ENCODE data around the gene CRCP.
"Not testable (repeated sequence)": the region's sequence is repeated elsewhere in the genome, so short reads cannot be mapped to it uniquely, and the experiment has no call there.

CRCP gene

GRCh38 chr7:66170309-66171231 is 55.9 kb downstream of the CRCP start:
- Histone ChIP-seq H3K9me3 (ENCODE audit: low read length) (no peaks in the 10 kb centered on the region), H3K4me1 (ENCODE audit: insufficient read depth, low read length, severe bottlenecking) (no peaks in the 10 kb centered on the region), H3K36me3 (ENCODE audit: insufficient read depth, low read length) (no peaks in the 10 kb centered on the region), H2AFZ (ENCODE audit: low read length) (no peak overlapping the region), H3K9me2 (ENCODE audit: low read depth, low read length) (no peaks in the 10 kb centered on the region), H3K4me2 (ENCODE audit: low read length) (no peak overlapping the region), H3K27ac (ENCODE audit: low read depth, low read length, poor library complexity, severe bottlenecking) (no peak overlapping the region), H3F3A (ENCODE audit: insufficient read depth, low read length) (no peaks in the 10 kb centered on the region), H3K9ac (ENCODE audit: low read length) (no peak overlapping the region), H3K79me2 (ENCODE audit: insufficient read depth, low read length) (no peaks in the 10 kb centered on the region), H4K20me1 (ENCODE audit: insufficient read depth, low read length) (no peaks in the 10 kb centered on the region), H3K27me3 (ENCODE audit: insufficient read depth, low read length) (no peaks in the 10 kb centered on the region), H3K4me3 (ENCODE audit: low read depth, low read length, poor library complexity, severe bottlenecking) (no peak overlapping the region)
- TF ChIP-seq CTCF (IDR thresholded peaks at IDR 0.05; ENCODE audit: low read length): no peak
- no peak for TF ChIP-seq EZH2 (IDR thresholded peaks at IDR 0.05; ENCODE audit: borderline replicate concordance, low read length)

GRCh38 chr7:66172536-66173401 is 58.1 kb downstream of the CRCP start:
- not testable (repeated sequence) for H3F3A ChIP-seq (ENCODE audit: insufficient read depth, low read length); H3K9me3 ChIP-seq (ENCODE audit: low read length); H4K20me1 ChIP-seq (ENCODE audit: insufficient read depth, low read length); H2AFZ ChIP-seq (ENCODE audit: low read length); H3K4me3 ChIP-seq (ENCODE audit: low read depth, low read length, poor library complexity, severe bottlenecking); H3K9ac ChIP-seq (ENCODE audit: low read length); H3K27me3 ChIP-seq (ENCODE audit: insufficient read depth, low read length); H3K79me2 ChIP-seq (ENCODE audit: insufficient read depth, low read length); H3K9me2 ChIP-seq (ENCODE audit: low read depth, low read length); H3K4me2 ChIP-seq (ENCODE audit: low read length); H3K36me3 ChIP-seq (ENCODE audit: insufficient read depth, low read length); H3K4me1 ChIP-seq (ENCODE audit: insufficient read depth, low read length, severe bottlenecking); H3K27ac ChIP-seq (ENCODE audit: low read depth, low read length, poor library complexity, severe bottlenecking)

GRCh38 chr7:66173856-66174255 is 59.2 kb downstream of the CRCP start:
- Histone ChIP-seq H3K27me3 (ENCODE audit: insufficient read depth, low read length) (no peaks in the 10 kb centered on the region), H2AFZ (ENCODE audit: low read length) (no peak overlapping the region), H3K4me2 (ENCODE audit: low read length) (no peak overlapping the region), H3K36me3 (ENCODE audit: insufficient read depth, low read length) (no peaks in the 10 kb centered on the region), H4K20me1 (ENCODE audit: insufficient read depth, low read length) (no peaks in the 10 kb centered on the region), H3K79me2 (ENCODE audit: insufficient read depth, low read length) (no peaks in the 10 kb centered on the region), H3K9me3 (ENCODE audit: low read length) (no peaks in the 10 kb centered on the region), H3K4me1 (ENCODE audit: insufficient read depth, low read length, severe bottlenecking) (no peaks in the 10 kb centered on the region), H3K9me2 (ENCODE audit: low read depth, low read length) (no peaks in the 10 kb centered on the region), H3F3A (ENCODE audit: insufficient read depth, low read length) (no peaks in the 10 kb centered on the region), H3K9ac (ENCODE audit: low read length) (no peak overlapping the region), H3K27ac (ENCODE audit: low read depth, low read length, poor library complexity, severe bottlenecking) (no peak overlapping the region), H3K4me3 (ENCODE audit: low read depth, low read length, poor library complexity, severe bottlenecking) (no peak overlapping the region)
- no peak for TF ChIP-seq EZH2 (IDR thresholded peaks at IDR 0.05; ENCODE audit: borderline replicate concordance, low read length)
- no peak for TF ChIP-seq CTCF (IDR thresholded peaks at IDR 0.05; ENCODE audit: low read length)

- not testable (repeated sequence) for H3F3A ChIP-seq (ENCODE audit: insufficient read depth, low read length); H3K9ac ChIP-seq (ENCODE audit: low read length); H2AFZ ChIP-seq (ENCODE audit: low read length); H3K4me2 ChIP-seq (ENCODE audit: low read length); H4K20me1 ChIP-seq (ENCODE audit: insufficient read depth, low read length); H3K9me3 ChIP-seq (ENCODE audit: low read length); H3K79me2 ChIP-seq (ENCODE audit: insufficient read depth, low read length); H3K9me2 ChIP-seq (ENCODE audit: low read depth, low read length); H3K4me1 ChIP-seq (ENCODE audit: insufficient read depth, low read length, severe bottlenecking); H3K4me3 ChIP-seq (ENCODE audit: low read depth, low read length, poor library complexity, severe bottlenecking); H3K27me3 ChIP-seq (ENCODE audit: insufficient read depth, low read length); H3K27ac ChIP-seq (ENCODE audit: low read depth, low read length, poor library complexity, severe bottlenecking); H3K36me3 ChIP-seq (ENCODE audit: insufficient read depth, low read length)
Measured at GRCh38 chr7:66175006-66175405, 60.4 kb downstream of the CRCP start.
